Body of pancreas (tissue), 4 donors: ENCODE data around the gene OSBPL6. TPM values are rescaled to one million over a fixed set of nuclear protein-coding genes. Genes with fewer than 3 reads are reported as not detected.

Experiments used
- ATAC-seq: fragments of 150-250 bp; one replicate; pipeline ENCODE4 v1.9.1; 2016
- DNase-seq, 4 donors: peaks; one replicate each; pipeline ENCODE4 v3.0.0-alpha.2; 2019
- H3K27ac ChIP-seq, 4 donors: fragments of 200-600 bp; sonication (generic); 1 replicate in 3 of 4; 2 replicates in 1 of 4; pipeline versions ENCODE4 v1.5.1 to v1.6.1; 2016 to 2019; ENCODE audit warnings: mild to moderate bottlenecking in 1 of 4, mixed read lengths in 1 of 4, moderate library complexity in 1 of 4
- H3K27me3 ChIP-seq, 2 donors: fragments of 200-600 bp; sonication (generic); one replicate each; pipeline ENCODE4 v1.6.0; 2016; ENCODE audit warnings: mild to moderate bottlenecking in 1 of 2
- H3K36me3 ChIP-seq, 2 donors: fragments of 200-600 bp; sonication (generic); replicated peaks in 1 of 2; 2 replicates each; pipeline ENCODE4 v1.5.1; 2016; ENCODE audit warnings: low read depth in 2 of 2; ENCODE audit not compliant: insufficient read depth in 1 of 2
- H3K4me1 ChIP-seq: fragments of 200-600 bp; sonication (generic); one replicate; pipeline ENCODE4 v1.6.0; 2016
- H3K4me3 ChIP-seq, 2 donors: fragments of 200-600 bp; sonication (generic); 1 replicate in 1 of 2; 2 replicates in 1 of 2; pipeline ENCODE4 v1.5.1; 2016 to 2019
- H3K9me3 ChIP-seq, 3 donors: fragments of 200-600 bp; sonication (generic); 1 replicate in 2 of 3; 2 replicates in 1 of 3; pipeline ENCODE4 v1.5.1; 2016
- CTCF ChIP-seq, 7 experiments: fragments of 450-650 bp in 4 of 7; fragments of 200-600 bp in 3 of 7; sonication (generic) in 3 of 7; IDR thresholded peaks; one replicate each; pipeline ENCODE4 v1.5.1; 2016 to 2019; ENCODE audit warnings: antibody characterized with exemption in 7 of 7
- POLR2A ChIP-seq, 3 donors: fragments of 450-650 bp; IDR thresholded peaks; one replicate each; pipeline ENCODE4 v1.6.1; 2016; ENCODE audit warnings: antibody characterized with exemption in 3 of 3, mild to moderate bottlenecking in 2 of 3
- WGBS, 2 donors: methylation state at CpG; one replicate each; pipeline ENCODE4 v1.1.5; 2017; 5-methylcytosine and 5-hydroxymethylcytosine counted together
- intact Hi-C: fragments of 100-400 bp; cut with DNase I; formaldehyde crosslinking; loops from one replicate; pipeline ENCODE4 v1.15.1; 2023
- total RNA-seq, 2 donors: library from RNA; depleted of rRNA; stranded (reverse); fragments of >200 nt; gene quantifications; one replicate each; pipeline ENCODE4 v1.1.0, GENCODE V29; 2016

The OSBPL6 gene
- total RNA-seq, 2 donors from 2014 or later, result 0.26 to 2.0 TPM

GRCh38 chr2:178413472-178414265 is 219.4 kb downstream of the OSBPL6 start:
- WGBS, 2 donors, result 1% methylated on average over 30 to 45 of the region's 45 CpGs
- intact Hi-C loops, result no loop called here
- Histone ChIP-seq H3K4me3 (peak overlapping the region; percentile 30 to 60), H3K9me3 (no peaks in the 10 kb centered on the region), H3K36me3 (no peaks in the 10 kb centered on the region), H3K27me3 (no peaks in the 10 kb centered on the region), H3K4me1 (peaks cover 12% of the 10 kb centered on the region), H3K27ac (peak overlapping the region; percentile 66 to 93 (median 92))
- ATAC-seq (peak; percentile 85), DNase-seq (peak; percentile 65 to 80 (median 74))
- TF ChIP-seq CTCF (IDR thresholded peaks at IDR 0.05) (peak in 4 of 7 experiments; percentile 31 to 45 (median 37)), POLR2A (IDR thresholded peaks at IDR 0.05) (peak in 2 of 3 donors; percentile 57 to 59)

- peak overlapping the region; percentile 30 to 60 for H3K4me3 ChIP-seq
- H3K36me3 ChIP-seq, result no peaks in the 10 kb centered on the region
- peak; percentile 93 for ATAC-seq
- intact Hi-C loops, result no loop called here
- no peaks in the 10 kb centered on the region for H3K27me3 ChIP-seq
- H3K4me1 ChIP-seq, result peaks cover 12% of the 10 kb centered on the region
- 16 to 19% methylated on average over 18 to 21 of the region's 21 CpGs for WGBS, 2 donors
- TF ChIP-seq CTCF (IDR thresholded peaks at IDR 0.05), result peak; percentile 70 to 92 (median 86)
- peak in 2 of 3 donors; percentile 53 for TF ChIP-seq POLR2A (IDR thresholded peaks at IDR 0.05)
- peak; percentile 88 to 93 (median 90) for DNase-seq
- peak overlapping the region; percentile 12 to 93 (median 92) for H3K27ac ChIP-seq
- no peaks in the 10 kb centered on the region for H3K9me3 ChIP-seq
These were observed 220.2 kb downstream of the OSBPL6 start for GRCh38 chr2:178414266-178415247.

GRCh38 chr2:178415979-178416378 is 221.7 kb downstream of the OSBPL6 start:
- TF ChIP-seq CTCF (IDR thresholded peaks at IDR 0.05), result no peak
- no peak for TF ChIP-seq POLR2A (IDR thresholded peaks at IDR 0.05)
- no peak overlapping the region for H3K4me3 ChIP-seq
- peaks cover 12% of the 10 kb centered on the region for H3K4me1 ChIP-seq
- H3K36me3 ChIP-seq, result no peaks in the 10 kb centered on the region
- no peaks in the 10 kb centered on the region for H3K9me3 ChIP-seq
- H3K27ac ChIP-seq, result no peak overlapping the region
- H3K27me3 ChIP-seq, result no peaks in the 10 kb centered on the region
- no peak for ATAC-seq
- intact Hi-C loops, result no loop called here
- DNase-seq, result no peak

GRCh38 chr2:178417916-178418315 is 223.6 kb downstream of the OSBPL6 start:
- Histone ChIP-seq H3K27me3 (no peaks in the 10 kb centered on the region), H3K9me3 (no peaks in the 10 kb centered on the region), H3K4me1 (peaks cover 11% of the 10 kb centered on the region), H3K27ac (no peak overlapping the region), H3K4me3 (no peak overlapping the region), H3K36me3 (no peaks in the 10 kb centered on the region)
- WGBS, 2 donors, result 90 to 95% methylated on average over 3 of the region's 3 CpGs
- TF ChIP-seq CTCF (IDR thresholded peaks at IDR 0.05) (no peak), POLR2A (IDR thresholded peaks at IDR 0.05) (no peak)
- intact Hi-C loops, result no loop called here
- DNase-seq, result no peak
- no peak for ATAC-seq
